Body of pancreas (tissue), 4 donors: ENCODE data around the gene CRACR2A. TPM values are rescaled to one million over a fixed set of nuclear protein-coding genes. Genes with fewer than 3 reads are reported as not detected.
A peak's percentile ranks its signal among the peaks of the same experiment; 100 is the strongest.

Experiments used
- ATAC-seq: fragments of 150-250 bp; one replicate; pipeline ENCODE4 v1.9.1; 2016
- DNase-seq, 4 donors: peaks; one replicate each; pipeline ENCODE4 v3.0.0-alpha.2; 2019
- H3K27ac ChIP-seq, 4 donors: fragments of 200-600 bp; sonication (generic); 1 replicate in 3 of 4; 2 replicates in 1 of 4; pipeline versions ENCODE4 v1.5.1 to v1.6.1; 2016 to 2019; ENCODE audit warnings: mild to moderate bottlenecking in 1 of 4, mixed read lengths in 1 of 4, moderate library complexity in 1 of 4
- H3K27me3 ChIP-seq, 2 donors: fragments of 200-600 bp; sonication (generic); one replicate each; pipeline ENCODE4 v1.6.0; 2016; ENCODE audit warnings: mild to moderate bottlenecking in 1 of 2
- H3K36me3 ChIP-seq, 2 donors: fragments of 200-600 bp; sonication (generic); replicated peaks in 1 of 2; 2 replicates each; pipeline ENCODE4 v1.5.1; 2016; ENCODE audit warnings: low read depth in 2 of 2; ENCODE audit not compliant: insufficient read depth in 1 of 2
- H3K4me1 ChIP-seq: fragments of 200-600 bp; sonication (generic); one replicate; pipeline ENCODE4 v1.6.0; 2016
- H3K4me3 ChIP-seq, 2 donors: fragments of 200-600 bp; sonication (generic); 1 replicate in 1 of 2; 2 replicates in 1 of 2; pipeline ENCODE4 v1.5.1; 2016 to 2019
- H3K9me3 ChIP-seq, 3 donors: fragments of 200-600 bp; sonication (generic); 1 replicate in 2 of 3; 2 replicates in 1 of 3; pipeline ENCODE4 v1.5.1; 2016
- CTCF ChIP-seq, 7 experiments: fragments of 450-650 bp in 4 of 7; fragments of 200-600 bp in 3 of 7; sonication (generic) in 3 of 7; IDR thresholded peaks; one replicate each; pipeline ENCODE4 v1.5.1; 2016 to 2019; ENCODE audit warnings: antibody characterized with exemption in 7 of 7
- POLR2A ChIP-seq, 3 donors: fragments of 450-650 bp; IDR thresholded peaks; one replicate each; pipeline ENCODE4 v1.6.1; 2016; ENCODE audit warnings: antibody characterized with exemption in 3 of 3, mild to moderate bottlenecking in 2 of 3
- WGBS, 2 donors: methylation state at CpG; one replicate each; pipeline ENCODE4 v1.1.5; 2017; 5-methylcytosine and 5-hydroxymethylcytosine counted together
- intact Hi-C: fragments of 100-400 bp; cut with DNase I; formaldehyde crosslinking; loops from one replicate; pipeline ENCODE4 v1.15.1; 2023
- total RNA-seq, 2 donors: library from RNA; depleted of rRNA; stranded (reverse); fragments of >200 nt; gene quantifications; one replicate each; pipeline ENCODE4 v1.1.0, GENCODE V29; 2016

Gene CRACR2A
- total RNA-seq, 2 donors from 2014 or later = 7.0 to 13.8 TPM

GRCh38 chr12:3770891-3771290, 18.0 kb upstream of the CRACR2A start:
- Histone ChIP-seq H3K27me3 (no peaks in the 10 kb centered on the region), H3K27ac (no peak overlapping the region), H3K9me3 (no peaks in the 10 kb centered on the region), H3K4me1 (no peaks in the 10 kb centered on the region), H3K36me3 (no peaks in the 10 kb centered on the region), H3K4me3 (no peak overlapping the region)
- DNase-seq (no peak), ATAC-seq (no peak)
- intact Hi-C loops = loop anchor here (10.0 kb wide), 2 partner anchors 116 to 466 kb away; no protein-coding TSS in a partner anchor
- TF ChIP-seq CTCF (IDR thresholded peaks at IDR 0.05) (no peak), POLR2A (IDR thresholded peaks at IDR 0.05) (no peak)
- WGBS, 2 donors = 100% methylated on average over 1 of the region's 1 CpG

GRCh38 chr12:3768911-3769447, 16.1 kb upstream of the CRACR2A start:
- Histone ChIP-seq H3K27ac (no peak overlapping the region), H3K36me3 (no peaks in the 10 kb centered on the region), H3K4me3 (no peak overlapping the region), H3K9me3 (no peaks in the 10 kb centered on the region), H3K27me3 (no peaks in the 10 kb centered on the region), H3K4me1 (no peaks in the 10 kb centered on the region)
- 50% methylated on average over 3 of the region's 3 CpGs for WGBS, 2 donors
- TF ChIP-seq CTCF (IDR thresholded peaks at IDR 0.05) = no peak
- TF ChIP-seq POLR2A (IDR thresholded peaks at IDR 0.05) = no peak
- intact Hi-C loops = no loop called here
- peak; percentile 69 for ATAC-seq
- no peak for DNase-seq

- Histone ChIP-seq H3K4me3 (no peak overlapping the region), H3K9me3 (no peaks in the 10 kb centered on the region), H3K27me3 (no peaks in the 10 kb centered on the region), H3K4me1 (peaks cover 18% of the 10 kb centered on the region), H3K36me3 (no peaks in the 10 kb centered on the region), H3K27ac (no peak overlapping the region)
- no peak for ATAC-seq
- intact Hi-C loops = no loop called here
- no peak for TF ChIP-seq CTCF (IDR thresholded peaks at IDR 0.05)
- TF ChIP-seq POLR2A (IDR thresholded peaks at IDR 0.05) = no peak
- WGBS, 2 donors = 70 to 88% methylated on average over 7 of the region's 7 CpGs
- no peak for DNase-seq
Measured at GRCh38 chr12:3761116-3761735, 8.3 kb upstream of the CRACR2A start.

GRCh38 chr12:3759878-3760277, 7.0 kb upstream of the CRACR2A start:
- no peak overlapping the region for H3K4me3 ChIP-seq
- no peaks in the 10 kb centered on the region for H3K9me3 ChIP-seq
- H3K4me1 ChIP-seq = peaks cover 24% of the 10 kb centered on the region
- TF ChIP-seq POLR2A (IDR thresholded peaks at IDR 0.05) (no peak), CTCF (IDR thresholded peaks at IDR 0.05) (no peak)
- WGBS, 2 donors = 53 to 78% methylated on average over 2 of the region's 2 CpGs
- no peak for ATAC-seq
- intact Hi-C loops = no loop called here
- H3K36me3 ChIP-seq = no peaks in the 10 kb centered on the region
- no peak overlapping the region for H3K27ac ChIP-seq
- no peaks in the 10 kb centered on the region for H3K27me3 ChIP-seq
- no peak for DNase-seq

GRCh38 chr12:3757261-3757660, 4.4 kb upstream of the CRACR2A start:
- H3K4me1 ChIP-seq = peaks cover 36% of the 10 kb centered on the region
- H3K36me3 ChIP-seq = no peaks in the 10 kb centered on the region
- intact Hi-C loops = no loop called here
- no peaks in the 10 kb centered on the region for H3K27me3 ChIP-seq
- peak; percentile 91 for ATAC-seq
- no peak overlapping the region for H3K4me3 ChIP-seq
- no peaks in the 10 kb centered on the region for H3K9me3 ChIP-seq
- peak; percentile 78 to 90 (median 87) for DNase-seq
- 18 to 28% methylated on average over 2 of the region's 2 CpGs for WGBS, 2 donors
- TF ChIP-seq POLR2A (IDR thresholded peaks at IDR 0.05) (no peak), CTCF (IDR thresholded peaks at IDR 0.05) (peak in 1 of 7 experiments; percentile 9)
- peak overlapping the region; percentile 67 to 80 (median 72) for H3K27ac ChIP-seq
